ENCODE data around the gene PRCD. TPM values are rescaled to one million over a fixed set of nuclear protein-coding genes. Genes with fewer than 3 reads are reported as not detected.
A peak's percentile ranks its signal among the peaks of the same experiment; 100 is the strongest.
"Not testable (repeated sequence)": the region's sequence is repeated elsewhere in the genome, so short reads cannot be mapped to it uniquely, and the experiment has no call there.

PRCD gene
- total RNA-seq, 1 donor from 2014 or later: 0.75 TPM

DNA sequence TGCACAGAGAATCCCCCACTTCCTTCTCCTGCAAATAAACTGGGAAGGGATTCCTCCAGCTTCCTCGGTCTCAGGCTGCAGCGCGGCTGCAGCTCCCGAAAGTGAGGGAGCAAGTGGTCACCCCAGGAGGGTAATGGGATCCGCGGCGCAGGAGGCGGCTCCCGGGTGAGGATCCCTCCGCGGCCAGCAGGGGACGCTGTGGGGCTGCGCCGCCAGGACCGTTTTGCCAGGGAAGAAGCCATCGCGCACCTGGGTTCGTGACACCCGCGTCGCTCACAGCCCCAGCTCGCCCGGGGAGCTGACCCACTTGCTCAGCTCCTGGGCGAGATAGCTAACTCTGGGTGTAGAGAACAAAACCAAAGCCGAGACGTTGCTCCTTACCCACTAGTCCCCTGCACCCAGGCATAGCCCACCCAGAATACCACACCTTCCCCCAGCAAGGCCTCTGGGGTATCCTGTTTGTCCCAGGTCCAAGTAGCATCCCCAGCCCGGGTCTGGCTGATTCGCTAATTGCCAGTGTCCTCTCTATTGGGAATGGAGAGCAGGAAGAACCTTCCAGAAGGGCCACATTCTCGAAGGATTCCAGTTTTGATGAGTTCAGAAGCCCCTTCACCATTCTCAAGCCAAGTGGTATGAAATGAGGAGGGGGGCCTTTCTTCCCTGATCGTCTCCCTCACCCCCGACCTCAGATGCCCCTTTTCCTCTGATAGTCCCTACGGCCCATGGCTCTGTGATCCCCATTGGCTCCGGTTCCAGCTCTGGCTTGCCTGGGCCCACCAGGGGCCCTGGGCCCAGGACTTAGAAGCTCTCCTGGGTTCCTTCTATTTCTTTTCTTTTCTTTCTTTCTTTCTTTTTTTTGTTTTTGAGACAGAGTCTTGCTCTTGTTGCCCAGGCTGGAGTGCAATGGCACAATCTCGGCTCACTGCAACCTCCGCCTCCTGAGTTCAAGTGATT, 16.5 kb upstream of the PRCD start:
- H3K9me3 Mint-ChIP-seq: no peaks in the 10 kb centered on the region

DNA sequence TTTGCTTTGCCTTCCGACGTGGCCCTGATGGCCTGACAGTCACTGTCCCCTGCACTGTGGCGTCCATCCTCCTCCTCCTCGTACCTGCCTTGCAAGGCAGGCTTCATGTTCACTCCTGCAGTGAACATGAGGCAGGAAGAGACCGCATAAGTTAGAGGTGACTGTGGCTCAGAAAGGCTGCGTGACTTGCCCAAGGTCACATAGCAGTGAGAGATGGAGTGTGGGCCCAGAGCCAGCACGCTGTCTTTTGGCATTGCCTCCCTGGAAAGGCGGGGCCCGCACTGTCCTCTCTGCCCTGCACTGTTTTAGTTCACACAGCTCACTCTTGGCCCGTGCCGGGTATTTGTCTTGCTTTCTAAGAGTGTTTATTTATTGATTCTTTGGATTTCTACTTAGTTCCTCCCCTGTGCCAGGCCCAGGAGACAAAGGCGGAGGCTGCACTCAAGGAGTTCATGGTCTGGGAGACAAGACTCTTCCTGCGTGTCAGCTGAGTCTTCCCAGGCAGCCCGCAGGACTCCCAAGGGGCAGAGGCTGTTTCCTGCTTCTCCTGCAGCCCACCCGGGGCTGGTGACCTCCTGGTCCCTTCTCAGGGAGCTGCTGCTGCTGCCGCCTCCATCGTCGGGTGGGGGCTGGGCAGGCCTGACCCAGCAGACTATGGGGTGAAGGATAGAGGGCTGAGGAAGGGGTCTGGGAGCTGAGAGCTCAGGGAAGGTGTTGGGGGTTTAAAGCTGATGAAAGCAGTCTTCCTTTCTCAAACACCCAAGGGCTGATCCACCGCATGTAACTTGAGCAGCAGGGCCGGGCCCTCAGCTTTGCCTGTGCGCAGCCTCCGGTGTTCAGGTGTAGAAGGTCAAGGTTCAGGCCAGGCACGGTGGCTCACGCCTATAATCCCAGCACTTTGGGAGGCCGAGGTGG, 15.0 kb upstream of the PRCD start:
- Mint-ChIP-seq H3K4me1 (peaks cover 34% of the 10 kb centered on the region), H3K27me3 (ENCODE audit: low read depth) (peaks cover 6% of the 10 kb centered on the region), H3K9me3 (no peaks in the 10 kb centered on the region), H3K27ac (ENCODE audit: unreplicated experiment) (no peak overlapping the region), H3K4me3 (peak overlapping the region; percentile 11), H3K36me3 (ENCODE audit: low read depth) (no peaks in the 10 kb centered on the region)
- DNase-seq (ENCODE audit: low read depth, low spot score): no peak
- TF ChIP-seq, protein P1, sequence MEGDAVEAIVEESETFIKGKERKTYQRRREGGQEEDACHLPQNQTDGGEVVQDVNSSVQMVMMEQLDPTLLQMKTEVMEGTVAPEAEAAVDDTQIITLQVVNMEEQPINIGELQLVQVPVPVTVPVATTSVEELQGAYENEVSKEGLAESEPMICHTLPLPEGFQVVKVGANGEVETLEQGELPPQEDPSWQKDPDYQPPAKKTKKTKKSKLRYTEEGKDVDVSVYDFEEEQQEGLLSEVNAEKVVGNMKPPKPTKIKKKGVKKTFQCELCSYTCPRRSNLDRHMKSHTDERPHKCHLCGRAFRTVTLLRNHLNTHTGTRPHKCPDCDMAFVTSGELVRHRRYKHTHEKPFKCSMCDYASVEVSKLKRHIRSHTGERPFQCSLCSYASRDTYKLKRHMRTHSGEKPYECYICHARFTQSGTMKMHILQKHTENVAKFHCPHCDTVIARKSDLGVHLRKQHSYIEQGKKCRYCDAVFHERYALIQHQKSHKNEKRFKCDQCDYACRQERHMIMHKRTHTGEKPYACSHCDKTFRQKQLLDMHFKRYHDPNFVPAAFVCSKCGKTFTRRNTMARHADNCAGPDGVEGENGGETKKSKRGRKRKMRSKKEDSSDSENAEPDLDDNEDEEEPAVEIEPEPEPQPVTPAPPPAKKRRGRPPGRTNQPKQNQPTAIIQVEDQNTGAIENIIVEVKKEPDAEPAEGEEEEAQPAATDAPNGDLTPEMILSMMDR (conservative IDR thresholded peaks at IDR 0.05): no peak

More for the DNA sequence above, 16.5 kb upstream of the PRCD start:
- no peaks in the 10 kb centered on the region for H3K36me3 Mint-ChIP-seq (ENCODE audit: low read depth)
- H3K4me3 Mint-ChIP-seq: no peak overlapping the region
- H3K27ac Mint-ChIP-seq (ENCODE audit: unreplicated experiment): no peak overlapping the region
- DNase-seq (ENCODE audit: low read depth, low spot score): peak; percentile 77
- peaks cover 23% of the 10 kb centered on the region for H3K4me1 Mint-ChIP-seq
- TF ChIP-seq, protein P1 (conservative IDR thresholded peaks at IDR 0.05): peak; percentile 99
- H3K27me3 Mint-ChIP-seq (ENCODE audit: low read depth): peaks cover 6% of the 10 kb centered on the region

DNA sequence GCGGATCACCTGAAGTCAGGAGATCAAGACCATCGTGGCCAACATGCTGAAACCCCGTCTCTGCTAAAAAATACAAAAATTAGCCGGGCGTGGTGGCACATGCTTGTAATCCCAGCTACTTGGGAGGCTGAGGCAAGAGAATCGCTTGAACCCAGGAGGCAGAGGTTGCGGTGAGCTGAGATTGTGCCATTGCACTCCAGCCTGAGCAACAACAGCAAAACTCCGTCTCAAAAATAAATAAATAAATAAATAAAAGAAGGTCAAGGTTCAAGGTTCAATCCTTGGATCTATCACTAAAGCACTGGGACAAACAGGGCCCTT, 14.4 kb upstream of the PRCD start:
- H3K27ac Mint-ChIP-seq (ENCODE audit: unreplicated experiment); H3K9me3 Mint-ChIP-seq; DNase-seq (ENCODE audit: low read depth, low spot score); H3K36me3 Mint-ChIP-seq (ENCODE audit: low read depth); H3K27me3 Mint-ChIP-seq (ENCODE audit: low read depth); H3K4me3 Mint-ChIP-seq: not testable (repeated sequence)
- peaks cover 40% of the 10 kb centered on the region for H3K4me1 Mint-ChIP-seq

DNA sequence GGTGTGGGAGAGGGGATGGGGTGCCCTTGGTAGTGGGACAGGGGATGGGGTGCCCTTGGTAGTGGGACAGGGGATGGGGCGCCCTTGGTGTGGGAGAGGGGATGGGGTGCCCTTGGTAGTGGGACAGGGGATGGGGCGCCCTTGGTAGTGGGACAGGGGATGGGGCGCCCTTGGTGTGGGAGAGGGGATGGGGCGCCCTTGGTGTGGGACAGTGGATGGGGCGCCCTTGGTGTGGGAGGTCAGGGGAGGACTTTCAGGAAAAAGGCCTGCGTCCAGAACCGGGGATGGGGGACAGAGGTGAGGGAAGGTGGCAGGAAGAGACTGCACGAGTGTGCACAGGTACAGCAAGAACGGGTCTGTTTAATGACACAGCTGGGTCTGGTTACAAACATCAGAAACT, 12.8 kb upstream of the PRCD start:
- not testable (repeated sequence) for DNase-seq (ENCODE audit: low read depth, low spot score); H3K27me3 Mint-ChIP-seq (ENCODE audit: low read depth); H3K27ac Mint-ChIP-seq (ENCODE audit: unreplicated experiment); H3K4me3 Mint-ChIP-seq; H3K9me3 Mint-ChIP-seq; H3K36me3 Mint-ChIP-seq (ENCODE audit: low read depth)
- H3K4me1 Mint-ChIP-seq: peaks cover 47% of the 10 kb centered on the region

DNA sequence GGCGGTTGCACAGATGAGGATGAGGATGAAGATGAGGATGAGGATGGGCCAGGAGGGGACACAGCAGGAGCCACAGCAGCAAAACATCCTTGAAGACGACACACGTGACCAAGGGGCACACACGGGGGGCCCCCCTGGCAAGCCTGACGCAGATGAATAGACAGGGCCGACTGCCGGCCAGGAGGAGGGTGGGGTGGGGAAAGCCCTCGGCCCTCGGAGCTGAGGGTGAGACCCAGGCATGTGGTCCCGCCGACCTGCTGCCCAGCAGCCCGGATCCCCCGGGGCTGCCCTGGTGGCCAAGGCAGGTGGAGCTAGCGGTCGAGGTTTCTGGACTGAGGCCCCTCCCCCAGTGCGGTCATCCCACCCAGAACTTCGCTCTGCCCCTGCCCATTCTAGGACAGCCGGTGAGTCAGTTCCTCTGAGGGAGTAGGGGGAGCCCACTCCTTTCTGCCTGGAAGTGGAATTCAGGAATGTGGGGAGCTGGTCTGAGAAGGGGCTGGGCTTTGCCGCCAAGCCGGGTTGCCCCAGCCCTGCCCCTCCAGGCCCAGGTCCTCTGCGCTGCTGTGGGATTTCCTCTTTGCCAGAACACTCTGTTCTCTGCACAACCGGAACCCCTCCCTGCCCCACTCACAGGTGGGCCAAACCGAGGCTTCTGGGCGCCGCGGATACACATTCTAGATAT, 12.3 kb upstream of the PRCD start:
- H3K36me3 Mint-ChIP-seq (ENCODE audit: low read depth): no peaks in the 10 kb centered on the region
- no peak for DNase-seq (ENCODE audit: low read depth, low spot score)
- H3K9me3 Mint-ChIP-seq: no peaks in the 10 kb centered on the region
- H3K27me3 Mint-ChIP-seq (ENCODE audit: low read depth): peaks cover 6% of the 10 kb centered on the region
- no peak overlapping the region for H3K4me3 Mint-ChIP-seq
- H3K27ac Mint-ChIP-seq (ENCODE audit: unreplicated experiment): no peak overlapping the region
- TF ChIP-seq, protein P1 (conservative IDR thresholded peaks at IDR 0.05): no peak
- peaks cover 51% of the 10 kb centered on the region for H3K4me1 Mint-ChIP-seq

DNA sequence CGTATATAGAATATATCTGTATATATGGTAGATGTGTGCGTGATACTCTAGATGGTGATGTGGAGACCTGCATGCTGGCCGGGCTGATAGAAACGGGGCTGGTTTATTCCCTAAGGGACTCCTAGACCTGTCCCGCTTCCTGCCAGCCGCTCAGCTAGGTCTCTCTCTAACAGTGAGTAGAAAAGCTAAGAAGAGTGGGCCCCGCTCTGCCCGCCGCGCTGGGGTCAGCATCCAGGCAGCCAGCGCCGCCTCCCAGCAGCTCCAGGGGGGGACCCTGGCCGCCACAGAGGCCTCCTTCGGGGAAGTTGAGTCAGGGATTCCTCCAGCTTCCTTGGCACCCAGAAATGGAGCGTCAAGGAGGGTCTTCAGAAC, 11.7 kb upstream of the PRCD start:
- no peaks in the 10 kb centered on the region for H3K9me3 Mint-ChIP-seq
- no peak for DNase-seq (ENCODE audit: low read depth, low spot score)
- peak overlapping the region; percentile 77 for H3K4me3 Mint-ChIP-seq
- peaks cover 54% of the 10 kb centered on the region for H3K4me1 Mint-ChIP-seq
- H3K36me3 Mint-ChIP-seq (ENCODE audit: low read depth): no peaks in the 10 kb centered on the region
- TF ChIP-seq, protein P1 (conservative IDR thresholded peaks at IDR 0.05): no peak
- no peak overlapping the region for H3K27ac Mint-ChIP-seq (ENCODE audit: unreplicated experiment)
- H3K27me3 Mint-ChIP-seq (ENCODE audit: low read depth): peaks cover 6% of the 10 kb centered on the region
